GOT3 (cell line): ENCODE measurements around the gene ITLN1.
"Not testable (repeated sequence)": the region's sequence is repeated elsewhere in the genome, so short reads cannot be mapped to it uniquely, and the experiment has no call there.

ENCODE experiments used
- DNase-seq: peaks from one replicate; lab custom pipeline; 2025; ENCODE audit warnings: mixed read lengths; lab: John Stamatoyannopoulos, UW

ITLN1 gene

DNA sequence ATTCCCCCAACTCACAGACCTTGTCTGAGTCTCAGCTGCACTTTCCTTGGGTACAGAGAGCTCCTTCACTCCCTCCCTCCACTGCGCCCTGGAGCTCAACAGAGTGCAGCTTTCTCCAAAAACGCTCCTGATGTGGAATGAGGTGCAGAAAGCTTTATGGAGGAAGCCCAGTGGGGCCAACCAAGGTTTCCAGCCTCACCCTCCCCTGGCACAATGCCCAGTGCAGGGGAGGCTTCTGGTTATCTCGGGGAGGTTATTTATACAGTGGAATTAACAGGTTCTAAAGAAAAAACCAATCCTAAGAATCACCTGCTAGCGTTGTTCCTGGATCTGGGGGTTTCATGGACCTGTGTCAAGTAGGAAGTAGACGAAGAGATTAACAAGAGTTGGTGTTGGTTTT, at the start of gene ITLN1:
Gene ITLN1 (minus strand): TSS at position 139 of the 400 bp plus-strand sequence. CDS start 303 bp downstream, outside the sequence.
- DNase-seq: no peak

GRCh38 chr1:160933305-160933704, 48.3 kb upstream of the ITLN1 start:
- DNase-seq: not testable (repeated sequence)

DNA sequence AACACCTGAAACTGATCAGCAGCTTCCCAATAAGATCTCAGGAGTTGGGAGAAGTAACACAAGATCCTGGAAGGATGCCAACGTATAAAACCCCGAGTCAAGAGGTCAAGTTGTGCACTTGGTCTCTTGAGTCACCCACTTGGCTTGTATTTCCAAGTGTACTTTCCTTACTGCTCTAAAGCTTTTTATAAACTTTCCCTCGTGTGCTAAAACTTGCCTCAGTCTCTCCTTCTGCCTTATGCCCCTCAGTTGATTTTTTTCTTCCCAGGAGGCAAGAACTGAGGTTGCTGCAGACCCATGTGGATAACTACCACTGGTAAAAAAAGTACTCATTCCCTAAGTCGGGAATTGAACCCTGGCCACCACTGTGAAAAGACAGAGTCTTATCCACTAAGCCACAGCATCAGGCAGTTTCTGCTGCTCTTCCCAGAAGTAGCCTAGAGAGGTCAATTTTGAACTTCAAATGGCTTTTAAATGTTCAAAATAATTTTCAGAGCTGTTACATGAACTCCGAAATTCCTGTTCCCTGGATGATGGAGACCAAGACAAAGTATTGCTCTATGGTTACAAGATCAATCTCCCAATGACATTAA, 40.8 kb upstream of the ITLN1 start:
- DNase-seq: no peak

DNA sequence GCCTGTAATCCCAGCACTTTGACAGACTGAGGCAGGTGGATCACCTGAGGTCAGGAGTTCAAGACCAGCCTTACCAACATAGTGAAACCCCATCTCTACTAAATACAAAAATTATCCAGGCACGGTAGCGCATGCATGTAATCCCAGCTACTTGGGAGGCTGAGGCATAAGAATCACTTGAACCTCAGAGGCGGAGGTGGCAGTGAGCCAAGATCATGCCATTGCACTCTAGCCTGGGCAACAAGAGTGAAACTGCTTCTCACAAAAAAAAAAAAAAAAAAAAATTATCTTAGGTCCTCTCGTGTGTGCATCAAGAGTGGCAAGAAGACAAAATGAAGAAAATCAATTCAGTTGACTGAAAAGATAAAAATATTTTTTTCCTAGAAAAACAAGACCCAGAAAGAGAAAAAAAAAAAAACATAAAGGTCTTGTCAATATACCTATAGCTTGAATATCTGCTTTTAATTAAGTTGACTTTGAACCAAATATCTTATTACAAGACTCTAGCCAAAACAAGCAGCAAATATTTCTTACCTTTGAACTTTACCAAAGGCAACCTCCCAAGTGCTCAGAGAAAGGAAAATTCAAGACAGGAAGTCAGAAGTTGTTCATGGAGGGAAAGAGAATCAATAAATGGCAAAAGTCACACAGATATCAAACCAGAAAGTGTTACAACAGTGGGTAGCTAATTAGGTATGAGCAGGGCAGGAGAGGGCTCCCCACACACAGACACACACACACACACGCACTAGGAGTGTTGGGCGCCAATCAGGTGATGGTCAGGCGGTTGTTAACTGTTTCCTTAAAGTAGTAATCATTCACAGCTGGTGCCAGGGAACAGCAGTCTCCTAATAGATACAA, 40.0 kb upstream of the ITLN1 start:
- no peak for DNase-seq

DNA sequence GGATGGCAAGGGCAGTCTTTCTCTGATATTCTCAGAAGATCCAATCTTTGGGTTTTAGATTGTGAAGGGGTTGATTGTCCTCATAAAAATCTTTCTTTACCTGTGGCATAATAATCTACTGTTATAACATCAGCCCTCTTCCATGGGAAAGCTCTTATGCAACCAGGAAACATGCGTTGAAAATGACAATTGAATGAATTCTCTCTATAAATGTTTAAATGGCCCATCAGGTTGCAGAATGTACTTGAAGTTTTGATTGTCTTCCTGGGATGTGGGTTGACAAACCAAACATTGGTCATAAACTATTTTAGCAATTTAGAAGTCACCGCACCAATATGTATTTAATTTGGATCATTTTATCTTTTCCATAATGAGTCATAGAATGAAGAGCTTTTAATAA, 31.7 kb upstream of the ITLN1 start:
- DNase-seq: no peak

DNA sequence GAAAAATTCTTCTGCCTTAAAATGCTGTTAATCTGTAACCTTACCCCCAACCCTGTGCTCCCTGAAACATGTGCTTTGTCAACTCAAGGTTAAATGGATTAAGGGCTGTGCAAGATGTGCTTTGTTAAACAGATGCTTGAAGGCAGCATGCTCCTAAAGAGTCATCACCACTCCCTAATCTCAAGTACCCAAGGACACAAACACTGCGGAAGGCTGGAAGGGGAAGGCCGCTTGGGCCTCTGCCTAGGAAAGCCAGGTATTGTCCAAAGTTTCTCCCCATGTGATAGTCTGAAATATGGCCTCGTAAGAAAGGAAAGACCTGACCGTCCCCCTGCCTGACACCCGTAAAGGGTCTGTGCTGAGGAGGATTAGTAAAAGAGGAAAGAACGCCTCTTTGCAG, 28.2 kb upstream of the ITLN1 start:
- not testable (repeated sequence) for DNase-seq

DNA sequence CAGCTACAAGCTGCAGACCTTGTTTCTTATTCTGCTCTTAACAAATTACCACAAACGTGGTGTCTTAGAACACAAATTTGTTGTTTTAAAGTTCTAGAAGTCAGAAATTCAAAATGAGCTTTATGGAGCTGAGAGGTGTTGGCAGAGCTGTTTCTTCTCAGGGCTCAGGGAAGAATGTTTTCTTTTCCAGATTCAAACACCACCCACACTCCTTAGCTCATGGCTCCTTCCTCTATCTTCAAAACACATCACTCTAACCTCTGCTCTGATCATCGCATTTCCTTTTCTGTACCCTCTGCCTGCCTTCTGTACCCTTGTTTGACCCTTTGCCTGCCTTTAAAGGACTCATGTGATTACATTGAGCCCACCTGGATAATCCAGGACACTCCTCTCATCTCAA, 26.9 kb upstream of the ITLN1 start:
- DNase-seq: no peak

- DNase-seq: no peak
Measured at GRCh38 chr1:160911441-160911840, 26.5 kb upstream of the ITLN1 start.

DNA sequence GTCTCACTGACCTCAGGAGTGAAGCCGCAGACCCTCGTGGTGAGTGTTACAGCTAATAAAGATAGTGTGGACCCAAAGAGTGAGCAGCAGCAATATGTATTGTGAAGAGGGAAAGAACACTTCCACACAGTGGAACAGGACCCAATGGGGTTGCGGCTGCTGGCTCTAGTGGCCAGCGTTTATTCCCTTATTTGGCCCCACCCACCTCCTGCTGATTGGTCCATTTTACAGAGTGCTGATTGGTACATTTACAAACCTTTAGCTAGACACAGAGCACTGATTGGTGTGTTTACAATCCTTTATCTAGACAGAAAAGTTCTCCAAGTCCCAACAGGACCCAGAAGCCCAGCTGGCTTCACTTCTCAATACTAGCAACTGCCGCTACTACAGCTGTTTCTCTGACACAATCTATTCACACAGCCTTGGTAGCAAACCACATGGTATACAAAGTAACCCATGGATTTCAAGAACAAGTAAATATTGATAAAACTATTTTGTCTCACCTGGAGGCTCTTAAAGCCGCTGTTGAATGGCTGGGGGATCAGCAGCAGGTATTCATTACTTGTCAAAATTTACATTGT, 25.3 kb upstream of the ITLN1 start:
- DNase-seq: no peak

DNA sequence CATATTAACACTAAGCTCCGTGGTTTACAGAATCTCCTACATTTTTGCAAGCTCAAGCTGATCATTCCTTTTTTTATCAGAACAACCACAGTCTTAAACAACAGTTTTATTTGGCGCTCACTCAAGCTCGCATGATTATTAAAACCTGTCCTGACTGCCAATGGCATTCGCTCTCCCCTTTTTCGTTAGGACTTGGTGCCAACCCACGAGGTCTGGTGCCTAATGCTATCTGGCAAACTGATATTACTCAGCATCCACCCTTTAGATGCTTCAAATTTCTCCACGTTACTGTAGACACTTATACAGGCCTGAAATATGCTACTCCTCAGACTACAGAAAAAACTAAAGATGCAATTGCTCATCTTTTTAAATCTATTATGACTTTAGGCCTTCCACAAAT, 23.0 kb upstream of the ITLN1 start:
- no peak for DNase-seq

- DNase-seq: no peak
Measured at GRCh38 chr1:160905617-160905989, 20.6 kb upstream of the ITLN1 start.

- no peak for DNase-seq
Measured at GRCh38 chr1:160904783-160905616, 20.0 kb upstream of the ITLN1 start.

GRCh38 chr1:160902251-160902650, 17.3 kb upstream of the ITLN1 start:
- not testable (repeated sequence) for DNase-seq

- DNase-seq: no peak
Measured at GRCh38 chr1:160901768-160902167, 16.8 kb upstream of the ITLN1 start.

DNA sequence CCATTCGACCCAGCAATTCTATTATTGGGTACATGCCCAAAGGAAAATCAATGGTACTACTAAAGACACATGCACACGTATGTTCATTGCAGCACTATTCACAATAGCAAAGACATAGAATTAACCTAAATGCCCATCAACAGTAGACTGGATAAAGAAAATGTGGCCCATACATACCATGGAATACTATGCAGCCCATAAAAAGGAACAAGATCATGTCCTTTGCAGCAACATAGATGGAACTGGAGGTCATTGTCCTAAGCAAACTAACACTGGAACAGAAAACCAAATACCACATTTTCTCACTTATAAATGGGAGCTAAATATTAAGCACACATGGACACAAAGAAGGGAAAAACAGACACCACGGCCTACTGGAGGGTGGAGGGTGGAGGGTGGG, 15.7 kb upstream of the ITLN1 start:
- DNase-seq: not testable (repeated sequence)

GRCh38 chr1:160894368-160895135, 9.6 kb upstream of the ITLN1 start:
- DNase-seq: not testable (repeated sequence)

- DNase-seq: no peak
Measured at GRCh38 chr1:160891474-160891873, 6.5 kb upstream of the ITLN1 start.

GRCh38 chr1:160888926-160889325, 3.9 kb upstream of the ITLN1 start:
- no peak for DNase-seq

DNA sequence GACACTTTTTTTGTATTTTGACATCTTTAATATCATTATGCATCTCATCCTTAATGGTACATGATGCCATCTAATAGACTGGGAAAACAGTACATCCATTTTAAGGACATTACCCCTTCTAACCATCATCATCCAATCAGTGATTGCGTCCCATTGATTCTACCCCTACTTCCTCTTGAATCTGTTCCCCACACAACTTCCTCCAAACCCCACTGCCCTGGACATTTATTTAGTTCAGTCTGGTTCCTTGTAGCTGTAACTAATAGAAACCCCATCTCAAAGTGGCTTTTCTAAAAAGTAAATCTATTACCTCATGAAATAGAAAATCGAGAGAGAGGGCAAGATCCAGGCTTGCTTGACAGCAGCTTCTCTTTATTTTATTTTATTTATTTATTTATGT, 2.1 kb upstream of the ITLN1 start:
- DNase-seq: no peak

DNA sequence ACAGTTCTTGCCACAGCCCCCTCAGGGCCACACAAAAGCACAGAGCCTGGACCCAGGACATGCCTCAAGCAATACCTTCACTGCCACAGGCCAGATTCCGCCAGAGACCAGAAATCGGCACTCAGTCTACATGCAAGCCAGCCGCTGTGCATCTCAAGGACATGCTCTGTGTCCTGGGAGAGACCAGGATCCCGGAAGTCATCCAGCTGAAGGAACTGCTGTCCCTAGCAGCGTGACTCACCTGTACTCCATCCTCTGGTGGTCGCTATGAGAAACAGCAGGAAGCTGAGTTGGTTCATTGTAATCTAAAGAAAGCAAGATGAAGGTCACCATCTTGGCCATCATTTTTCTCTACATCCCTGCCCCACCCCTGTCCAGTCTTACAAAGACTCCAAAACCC, 401 bp downstream of the ITLN1 start:
- DNase-seq: no peak
